Natural killer cell treated with Interleukin-12 subunit alpha and Interleukin-12 subunit beta and Interleukin-15 and Interleukin-18, amount 100 ng/mL, for 72 hours (primary cell): Measurements from ENCODE around the gene GART. TPM values are rescaled to one million over a fixed set of nuclear protein-coding genes. Genes with fewer than 3 reads are reported as not detected.
"Not testable (repeated sequence)": the region's sequence is repeated elsewhere in the genome, so short reads cannot be mapped to it uniquely, and the experiment has no call there.

Experiments
- ATAC-seq, 2 donors: fragments of 150-1000 bp; cut with Tn5 transposase in 1 of 2; sonication (Bioruptor Pico), chemical (Tn5 transposase) in 1 of 2; 2 replicates each; pipeline ENCODE4 v1.10.0; 2021
- DNase-seq: peaks from one replicate; pipeline ENCODE4 v3.0.0; 2022; ENCODE audit warnings: low spot score
- H3K27ac Mint-ChIP-seq, 2 donors: 1 replicate in 1 of 2; 2 replicates in 1 of 2; pipeline ENCODE4 v1.8.0; 2022; ENCODE audit warnings: mixed read lengths in 2 of 2, mild to moderate bottlenecking in 1 of 2, moderate library complexity in 1 of 2
- H3K27me3 Mint-ChIP-seq, 2 donors: 1 replicate in 1 of 2; 2 replicates in 1 of 2; pipeline ENCODE4 v1.8.0; 2022; ENCODE audit warnings: mixed read lengths in 2 of 2
- H3K36me3 Mint-ChIP-seq: one replicate; pipeline ENCODE4 v1.8.0; 2022; ENCODE audit warnings: mixed read lengths
- H3K4me1 Mint-ChIP-seq, 2 donors: 1 replicate in 1 of 2; 2 replicates in 1 of 2; pipeline ENCODE4 v1.8.0; 2022; ENCODE audit warnings: low read depth in 2 of 2, mixed read lengths in 2 of 2, mild to moderate bottlenecking in 1 of 2
- H3K4me3 Mint-ChIP-seq: one replicate; pipeline ENCODE4 v1.8.0; 2022; ENCODE audit warnings: mixed read lengths
- H3K9me3 Mint-ChIP-seq: 2 replicates; pipeline ENCODE4 v1.8.0; 2022; ENCODE audit warnings: mixed read lengths
- total RNA-seq, 2 donors: library from RNA; stranded (reverse); gene quantifications; one replicate each; pipeline ENCODE4 v1.2.3, GENCODE V29; 2022

GART gene
- total RNA-seq, 2 donors from 2014 or later: 127 to 163 TPM

- Mint-ChIP-seq H3K4me3 (no peak overlapping the region), H3K27ac (no peak overlapping the region), H3K9me3 (no peaks in the 10 kb centered on the region), H3K27me3 (no peaks in the 10 kb centered on the region), H3K4me1 (peaks cover 7 to 25% of the 10 kb centered on the region in 2 donors), H3K36me3 (peaks cover 25% of the 10 kb centered on the region)
- DNase-seq (no peak), ATAC-seq (no peak)
Observed at GRCh38 chr21:33518899-33519298, 23.0 kb downstream of the GART start.

DNA sequence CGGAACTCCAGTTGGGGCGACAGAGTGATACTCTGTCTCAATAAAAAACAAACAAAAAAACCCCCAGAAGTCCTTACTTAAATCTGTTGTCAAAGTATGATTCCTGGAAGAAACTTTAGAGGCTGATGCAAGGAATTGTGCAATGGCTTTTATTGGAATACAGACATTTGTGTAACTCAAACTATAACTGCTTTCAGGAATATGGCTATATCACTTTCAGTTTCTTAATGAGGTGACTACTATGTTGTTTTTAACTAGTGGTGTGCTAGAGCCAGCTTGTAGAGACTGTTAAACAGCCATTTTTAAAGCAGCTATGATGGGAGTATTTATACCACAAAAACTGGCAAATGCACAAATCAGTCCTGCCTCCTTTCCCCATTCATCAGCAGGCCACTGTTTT is 27.7 kb downstream of the GART start:
- H3K9me3 Mint-ChIP-seq: no peaks in the 10 kb centered on the region
- peak overlapping the region; percentile 6 to 76 for H3K27ac Mint-ChIP-seq
- H3K27me3 Mint-ChIP-seq: no peaks in the 10 kb centered on the region
- peak overlapping the region; percentile 7 for H3K4me3 Mint-ChIP-seq
- H3K4me1 Mint-ChIP-seq: peaks cover 7 to 26% of the 10 kb centered on the region in 2 donors
- ATAC-seq (peak; percentile 60 to 92), DNase-seq (no peak)
- peaks cover 31% of the 10 kb centered on the region for H3K36me3 Mint-ChIP-seq

- no peaks in the 10 kb centered on the region for H3K27me3 Mint-ChIP-seq
- ATAC-seq (no peak), DNase-seq (no peak)
- no peaks in the 10 kb centered on the region for H3K9me3 Mint-ChIP-seq
- H3K4me1 Mint-ChIP-seq: peaks cover 7 to 21% of the 10 kb centered on the region in 2 donors
- no peak overlapping the region for H3K4me3 Mint-ChIP-seq
- peaks cover 31% of the 10 kb centered on the region for H3K36me3 Mint-ChIP-seq
- no peak overlapping the region for H3K27ac Mint-ChIP-seq
Observed at GRCh38 chr21:33512481-33512880, 29.4 kb downstream of the GART start.

DNA sequence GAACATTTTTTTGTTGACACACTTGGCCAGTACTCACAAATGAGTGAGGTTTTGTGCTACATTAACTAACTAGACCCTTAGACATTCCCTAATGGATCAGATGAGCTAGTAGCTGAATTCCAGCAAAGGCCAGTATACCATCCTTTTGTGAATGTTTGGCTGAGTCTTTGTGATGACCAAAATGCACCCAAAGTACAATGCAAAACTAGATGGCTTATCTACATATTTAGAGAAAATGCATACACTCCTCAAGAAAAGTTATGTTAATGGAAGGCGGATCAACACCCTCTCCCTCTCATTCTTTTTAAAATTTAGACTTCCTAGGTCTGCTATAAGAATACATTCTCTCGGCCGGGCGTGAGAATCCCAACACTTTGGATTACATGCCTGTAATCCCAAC is 30.3 kb downstream of the GART start:
- Mint-ChIP-seq H3K9me3 (no peaks in the 10 kb centered on the region), H3K4me3 (no peak overlapping the region), H3K27ac (no peak overlapping the region), H3K27me3 (no peaks in the 10 kb centered on the region), H3K36me3 (peaks cover 29% of the 10 kb centered on the region), H3K4me1 (peaks cover 7 to 21% of the 10 kb centered on the region in 2 donors)
- DNase-seq (no peak), ATAC-seq (no peak)

- Mint-ChIP-seq H3K36me3 (peaks cover 26% of the 10 kb centered on the region), H3K9me3 (no peaks in the 10 kb centered on the region)
- no peak for ATAC-seq
Observed at GRCh38 chr21:33510826-33511225, 31.1 kb downstream of the GART start.

DNA sequence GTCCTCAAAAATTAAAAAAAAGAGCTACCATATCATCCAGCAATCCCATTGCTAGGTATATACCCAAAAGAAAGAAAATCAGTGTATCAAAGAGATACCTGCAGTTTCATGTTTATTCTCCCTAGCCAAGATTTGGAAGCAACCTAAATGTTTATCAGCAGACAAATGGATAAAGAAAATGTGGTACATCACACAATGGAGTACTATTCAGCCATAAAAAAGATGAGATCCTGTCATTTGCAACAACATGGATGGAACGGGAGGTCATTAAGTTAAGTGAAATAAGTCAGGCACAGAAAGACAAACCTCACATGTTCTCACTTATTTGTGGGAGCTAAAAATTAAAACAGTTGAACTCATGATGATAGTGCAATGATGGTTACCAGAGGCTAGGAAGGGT is 34.9 kb downstream of the GART start:
- not testable (repeated sequence) for H3K4me1 Mint-ChIP-seq, ATAC-seq, H3K27me3 Mint-ChIP-seq, H3K4me3 Mint-ChIP-seq, DNase-seq, H3K27ac Mint-ChIP-seq, H3K9me3 Mint-ChIP-seq
- peaks cover 21% of the 10 kb centered on the region for H3K36me3 Mint-ChIP-seq

More at GRCh38 chr21:33510826-33511225, 31.1 kb downstream of the GART start:
- Mint-ChIP-seq H3K4me3 (no peak overlapping the region), H3K4me1 (peaks cover 7 to 17% of the 10 kb centered on the region in 2 donors), H3K27ac (no peak overlapping the region), H3K27me3 (no peaks in the 10 kb centered on the region)
- DNase-seq: no peak

GRCh38 chr21:33505833-33506232 is 36.1 kb downstream of the GART start:
- DNase-seq: no peak
- Mint-ChIP-seq H3K4me3 (no peak overlapping the region), H3K27me3 (no peaks in the 10 kb centered on the region)

GRCh38 chr21:33496345-33496744 is 45.6 kb downstream of the GART start:
- Mint-ChIP-seq H3K27me3 (peaks cover 6 to 8% of the 10 kb centered on the region in 2 donors), H3K4me1 (peaks cover 6 to 8% of the 10 kb centered on the region in 2 donors), H3K9me3 (no peaks in the 10 kb centered on the region), H3K27ac (no peak overlapping the region), H3K4me3 (no peak overlapping the region), H3K36me3 (no peaks in the 10 kb centered on the region)
- DNase-seq: no peak
- ATAC-seq: no peak

More at GRCh38 chr21:33505833-33506232, 36.1 kb downstream of the GART start:
- H3K4me1 Mint-ChIP-seq: no peaks in the 10 kb centered on the region
- no peak overlapping the region for H3K27ac Mint-ChIP-seq
- no peak for ATAC-seq
- H3K9me3 Mint-ChIP-seq: no peaks in the 10 kb centered on the region
- H3K36me3 Mint-ChIP-seq: peaks cover 19% of the 10 kb centered on the region

- no peak for DNase-seq
- ATAC-seq: no peak
- no peaks in the 10 kb centered on the region for H3K9me3 Mint-ChIP-seq
- no peaks in the 10 kb centered on the region for H3K36me3 Mint-ChIP-seq
- H3K4me3 Mint-ChIP-seq: no peak overlapping the region
- H3K27ac Mint-ChIP-seq: no peak overlapping the region
- H3K4me1 Mint-ChIP-seq: peaks cover 9 to 12% of the 10 kb centered on the region in 2 donors
- H3K27me3 Mint-ChIP-seq: peaks cover 6 to 8% of the 10 kb centered on the region in 2 donors
Observed at GRCh38 chr21:33495743-33496142, 46.2 kb downstream of the GART start.

DNA sequence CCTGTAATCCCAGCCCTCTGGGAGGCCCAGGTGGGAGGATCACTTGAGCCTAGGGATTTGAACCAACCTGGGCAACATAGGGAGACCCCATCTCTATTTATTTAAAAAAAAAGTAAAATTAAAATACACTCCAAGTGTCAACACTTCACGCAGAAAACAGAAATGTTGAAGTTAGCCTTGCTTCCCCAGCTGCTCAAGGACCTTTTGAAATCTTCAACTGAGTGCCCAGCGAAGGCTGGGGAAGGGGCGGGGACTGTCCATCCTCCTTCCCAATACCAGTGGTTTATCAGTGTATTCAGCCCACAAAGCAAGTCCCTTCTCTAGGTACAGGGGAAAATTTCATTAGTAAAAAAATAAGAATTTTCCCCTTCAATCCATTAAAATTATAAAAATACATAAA is 48.2 kb downstream of the GART start:
- no peaks in the 10 kb centered on the region for H3K9me3 Mint-ChIP-seq
- no peaks in the 10 kb centered on the region for H3K36me3 Mint-ChIP-seq
- peaks cover 6 to 8% of the 10 kb centered on the region in 2 donors for H3K27me3 Mint-ChIP-seq
- no peak overlapping the region for H3K4me3 Mint-ChIP-seq
- H3K27ac Mint-ChIP-seq: no peak overlapping the region
- ATAC-seq (no peak), DNase-seq (no peak)
- peaks cover 11 to 12% of the 10 kb centered on the region in 2 donors for H3K4me1 Mint-ChIP-seq

- Mint-ChIP-seq H3K27me3 (peaks cover 6 to 8% of the 10 kb centered on the region in 2 donors), H3K4me3 (no peak overlapping the region), H3K9me3 (no peaks in the 10 kb centered on the region), H3K4me1 (peaks cover 11 to 12% of the 10 kb centered on the region in 2 donors), H3K27ac (no peak overlapping the region), H3K36me3 (no peaks in the 10 kb centered on the region)
- DNase-seq (no peak), ATAC-seq (no peak)
Observed at GRCh38 chr21:33492571-33492970, 49.3 kb downstream of the GART start.

DNA sequence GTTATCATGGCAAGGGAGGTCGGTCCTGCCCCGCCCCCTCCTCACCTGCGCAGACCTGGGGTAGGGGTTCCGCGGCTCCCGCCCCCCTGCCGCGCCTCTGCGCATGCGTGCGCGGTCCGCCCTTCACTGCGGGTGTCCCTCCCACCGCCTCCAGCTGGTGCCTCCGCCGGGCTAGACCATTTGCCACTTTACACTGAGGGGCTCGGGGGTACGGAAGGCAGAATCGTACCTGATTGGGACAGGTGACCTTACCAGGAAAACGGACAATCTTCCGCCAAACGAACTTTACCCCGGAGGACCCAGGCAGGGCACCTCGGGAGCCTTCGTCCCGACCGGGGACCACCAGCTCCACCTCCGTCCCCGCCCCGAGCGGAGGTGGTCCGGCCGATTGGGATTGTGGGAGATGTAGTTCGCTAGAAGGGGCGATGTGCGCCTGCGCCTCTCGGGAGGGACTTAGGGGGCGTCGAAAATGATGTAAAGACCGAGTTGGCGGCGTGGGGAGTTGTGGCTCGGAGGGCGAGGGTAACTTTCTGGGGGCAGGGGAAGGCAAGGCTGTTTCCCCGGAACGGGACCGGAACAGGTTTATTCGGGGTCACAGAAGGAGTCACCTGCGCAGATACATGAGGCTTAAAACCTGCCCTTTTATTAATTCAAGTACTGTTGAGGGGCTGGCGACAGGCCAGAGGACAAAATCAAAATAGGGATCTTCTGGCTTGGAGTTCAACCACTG is 50.4 kb downstream of the GART start, which contains the start of gene DNAJC28:
Gene DNAJC28 (minus strand): TSS at position 344 of the 730 bp plus-strand sequence. CDS start 2,323 bp downstream, outside the sequence.
- H3K27me3 Mint-ChIP-seq: peaks cover 4 to 8% of the 10 kb centered on the region in 2 donors
- peak within 1 kb of the TSS; percentile 67 to 90 for H3K27ac Mint-ChIP-seq
- no peaks in the 10 kb centered on the region for H3K9me3 Mint-ChIP-seq
- H3K36me3 Mint-ChIP-seq: no peaks in the 10 kb centered on the region
- peaks cover 11 to 12% of the 10 kb centered on the region in 2 donors for H3K4me1 Mint-ChIP-seq
- DNase-seq (peak; percentile 94), ATAC-seq (peak; percentile 99)
- peak within 1 kb of the TSS; percentile 84 for H3K4me3 Mint-ChIP-seq

GRCh38 chr21:33490991-33491372 is 50.9 kb downstream of the GART start:
- Mint-ChIP-seq H3K4me3 (peak overlapping the region; percentile 84), H3K36me3 (no peaks in the 10 kb centered on the region), H3K27me3 (peaks cover 0 to 5% of the 10 kb centered on the region in 2 donors), H3K27ac (peak overlapping the region; percentile 67 to 90), H3K4me1 (peaks cover 11 to 12% of the 10 kb centered on the region in 2 donors), H3K9me3 (no peaks in the 10 kb centered on the region)
- DNase-seq (no peak), ATAC-seq (no peak)

DNA sequence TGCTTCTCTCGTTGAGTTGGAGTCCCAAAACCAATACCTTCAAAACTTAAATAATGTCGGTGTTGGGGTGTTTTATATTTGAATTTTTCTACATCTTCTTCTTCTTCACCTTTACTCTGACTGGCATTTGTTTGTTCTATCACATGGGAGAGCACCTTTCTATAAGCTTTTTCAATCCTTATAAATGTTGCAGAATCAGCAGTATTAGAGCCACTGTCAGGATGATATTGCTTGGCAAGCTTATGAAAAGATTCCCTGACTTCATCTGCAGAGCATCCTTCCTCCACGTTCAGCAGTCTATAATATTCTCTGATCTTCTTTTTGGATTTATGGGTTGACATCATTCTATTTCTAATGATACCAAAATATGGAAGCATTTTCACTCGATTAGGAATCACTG is 53.0 kb downstream of the GART start:
- Mint-ChIP-seq H3K27ac (no peak overlapping the region), H3K9me3 (no peaks in the 10 kb centered on the region), H3K36me3 (no peaks in the 10 kb centered on the region)

More for the DNA sequence above, 53.0 kb downstream of the GART start:
- no peak overlapping the region for H3K4me3 Mint-ChIP-seq
- ATAC-seq (no peak), DNase-seq (no peak)
- H3K4me1 Mint-ChIP-seq: peaks cover 11 to 12% of the 10 kb centered on the region in 2 donors
- H3K27me3 Mint-ChIP-seq: no peaks in the 10 kb centered on the region
